Neutrophil (primary cell): ENCODE results near the gene ETFA.

ENCODE experiments used
- H3K27ac ChIP-seq: fragments of 200-600 bp; sonication (generic); 2 replicates; pipeline ENCODE4 v1.5.1; 2016; ENCODE audit warnings: mild to moderate bottlenecking, moderate library complexity
- H3K27me3 ChIP-seq: fragments of 200-600 bp; sonication (generic); 2 replicates; pipeline ENCODE4 v1.6.0; 2016; ENCODE audit warnings: mild to moderate bottlenecking
- H3K36me3 ChIP-seq: fragments of 200-600 bp; sonication (generic); 2 replicates; pipeline ENCODE4 v1.5.1; 2017
- H3K4me1 ChIP-seq, 2 experiments: fragments of 200-600 bp in 1 of 2; sonication (generic) in 1 of 2; 1 replicate in 1 of 2; 2 replicates in 1 of 2; pipeline versions ENCODE4 v1.5.1 to v1.6.1; 2013 to 2016; ENCODE audit warnings: low read depth in 1 of 2, low read length in 1 of 2, mild to moderate bottlenecking in 1 of 2, moderate library complexity in 1 of 2; ENCODE audit not compliant: control insufficient read depth in 1 of 2, insufficient read depth in 1 of 2
- H3K4me3 ChIP-seq, 2 experiments: fragments of 200-600 bp in 1 of 2; sonication (generic) in 1 of 2; 1 replicate in 1 of 2; 2 replicates in 1 of 2; pipeline ENCODE4 v1.5.1; 2013 to 2016; ENCODE audit warnings: low read depth in 1 of 2, low read length in 1 of 2, mild to moderate bottlenecking in 1 of 2, moderate library complexity in 1 of 2
- H3K9me3 ChIP-seq: fragments of 200-600 bp; sonication (generic); 2 replicates; pipeline ENCODE4 v1.5.1; 2016
- TF ChIP-seq, protein P1 (sequence below): fragments of 200-600 bp; sonication (generic); IDR thresholded peaks from 2 replicates; pipeline ENCODE4 v1.5.1; 2016; ENCODE audit warnings: antibody characterized with exemption

ETFA gene

DNA sequence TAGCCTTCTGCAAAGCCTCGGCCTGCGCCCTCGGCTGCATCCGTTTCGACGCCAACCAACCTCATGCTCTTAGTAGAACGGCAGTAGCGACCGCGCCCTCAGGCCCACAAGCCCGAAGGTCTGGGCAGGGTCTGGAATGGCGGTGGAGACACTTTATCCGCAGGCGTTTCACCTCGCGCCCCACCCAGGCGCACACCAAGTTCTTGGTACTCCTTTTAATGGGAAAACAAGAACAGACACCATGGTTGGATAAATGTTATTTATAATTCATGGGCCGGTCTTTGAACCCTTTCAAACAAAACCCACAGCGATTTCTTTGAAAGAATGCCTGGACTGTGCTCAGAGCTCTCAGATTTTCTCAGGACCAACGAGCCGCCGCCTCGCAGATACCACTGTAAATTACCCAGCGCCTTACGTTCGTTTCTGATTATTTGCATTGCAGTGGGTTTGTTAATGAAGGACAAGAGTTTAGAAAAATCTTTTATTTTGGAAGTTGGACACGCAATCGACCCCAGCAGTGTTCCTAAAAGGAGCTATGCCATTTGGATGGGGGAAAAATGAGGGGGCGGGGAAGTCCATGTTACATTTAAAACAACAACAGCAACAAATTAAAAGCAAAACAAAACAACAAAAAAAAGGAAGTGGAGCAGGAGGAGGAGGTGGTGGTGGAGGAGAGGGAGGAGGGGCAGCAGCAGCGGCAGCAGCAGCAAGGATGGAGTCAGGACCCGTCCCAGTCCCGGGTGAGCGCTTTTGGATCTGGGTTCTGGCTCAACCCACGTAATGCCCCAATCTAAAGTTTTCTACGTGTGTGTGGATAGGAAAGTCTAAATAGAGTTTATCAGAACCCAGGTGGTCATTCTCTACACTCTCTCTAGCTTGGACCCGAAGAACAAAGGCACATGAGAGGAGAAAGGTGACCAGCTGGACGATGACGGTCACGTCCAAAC is 24.3 kb upstream of the ETFA start:
- H3K9me3 ChIP-seq, result no peaks in the 10 kb centered on the region
- TF ChIP-seq, protein P1, sequence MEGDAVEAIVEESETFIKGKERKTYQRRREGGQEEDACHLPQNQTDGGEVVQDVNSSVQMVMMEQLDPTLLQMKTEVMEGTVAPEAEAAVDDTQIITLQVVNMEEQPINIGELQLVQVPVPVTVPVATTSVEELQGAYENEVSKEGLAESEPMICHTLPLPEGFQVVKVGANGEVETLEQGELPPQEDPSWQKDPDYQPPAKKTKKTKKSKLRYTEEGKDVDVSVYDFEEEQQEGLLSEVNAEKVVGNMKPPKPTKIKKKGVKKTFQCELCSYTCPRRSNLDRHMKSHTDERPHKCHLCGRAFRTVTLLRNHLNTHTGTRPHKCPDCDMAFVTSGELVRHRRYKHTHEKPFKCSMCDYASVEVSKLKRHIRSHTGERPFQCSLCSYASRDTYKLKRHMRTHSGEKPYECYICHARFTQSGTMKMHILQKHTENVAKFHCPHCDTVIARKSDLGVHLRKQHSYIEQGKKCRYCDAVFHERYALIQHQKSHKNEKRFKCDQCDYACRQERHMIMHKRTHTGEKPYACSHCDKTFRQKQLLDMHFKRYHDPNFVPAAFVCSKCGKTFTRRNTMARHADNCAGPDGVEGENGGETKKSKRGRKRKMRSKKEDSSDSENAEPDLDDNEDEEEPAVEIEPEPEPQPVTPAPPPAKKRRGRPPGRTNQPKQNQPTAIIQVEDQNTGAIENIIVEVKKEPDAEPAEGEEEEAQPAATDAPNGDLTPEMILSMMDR, result no peak
- H3K27me3 ChIP-seq, result peaks cover 89% of the 10 kb centered on the region
- peak overlapping the region; percentile 71 to 89 for H3K4me3 ChIP-seq
- H3K4me1 ChIP-seq, result peaks cover 56 to 58% of the 10 kb centered on the region in 2 experiments
- H3K36me3 ChIP-seq, result peaks cover 4% of the 10 kb centered on the region
- H3K27ac ChIP-seq, result peak overlapping the region; percentile 88

DNA sequence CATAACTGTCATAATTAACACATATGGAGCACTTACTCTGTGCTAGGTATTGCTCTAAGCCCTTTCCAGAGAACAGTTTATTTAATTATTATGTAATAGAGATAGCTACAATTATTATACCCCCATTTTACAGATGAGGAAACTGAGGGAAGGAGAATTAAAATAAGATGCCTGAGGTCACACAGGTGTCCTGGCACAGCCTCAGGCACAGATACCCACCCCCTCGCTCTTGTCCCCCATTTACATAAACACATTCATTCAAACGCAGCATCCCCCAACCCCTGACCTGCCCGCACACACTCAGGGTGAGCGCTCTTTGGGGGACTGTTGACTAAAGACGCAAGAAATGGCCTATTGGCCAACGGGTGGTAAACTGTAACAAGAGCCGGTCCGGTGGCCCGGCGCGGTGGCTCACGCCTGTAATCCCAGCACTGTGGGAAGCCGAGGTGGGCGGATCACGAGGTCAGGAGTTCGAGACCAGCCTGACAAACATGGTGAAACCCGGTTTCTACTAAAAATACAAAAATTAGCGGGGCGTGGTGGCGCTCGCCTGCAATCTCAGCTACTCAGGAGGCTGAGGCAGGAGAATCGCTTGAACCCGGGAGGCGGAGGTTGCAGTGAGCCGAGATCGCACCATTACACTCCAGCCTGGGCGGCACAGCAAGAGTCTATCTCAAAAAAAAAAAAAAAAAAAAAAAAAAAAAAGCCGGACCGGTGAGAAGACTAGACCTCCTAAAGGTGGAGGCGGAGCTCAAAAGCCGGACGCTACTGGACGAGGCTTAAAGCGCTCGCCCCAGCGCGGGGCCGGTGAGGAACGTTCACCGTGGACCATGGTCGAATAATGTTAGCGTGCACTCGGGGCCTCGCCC is 23.4 kb upstream of the ETFA start:
- H3K36me3 ChIP-seq, result peaks cover 4% of the 10 kb centered on the region
- H3K9me3 ChIP-seq, result no peaks in the 10 kb centered on the region
- TF ChIP-seq, protein P1, result no peak
- H3K4me3 ChIP-seq, result peak overlapping the region; percentile 71 to 89
- peaks cover 87% of the 10 kb centered on the region for H3K27me3 ChIP-seq
- peak overlapping the region; percentile 88 for H3K27ac ChIP-seq
- H3K4me1 ChIP-seq, result peaks cover 47 to 48% of the 10 kb centered on the region in 2 experiments

DNA sequence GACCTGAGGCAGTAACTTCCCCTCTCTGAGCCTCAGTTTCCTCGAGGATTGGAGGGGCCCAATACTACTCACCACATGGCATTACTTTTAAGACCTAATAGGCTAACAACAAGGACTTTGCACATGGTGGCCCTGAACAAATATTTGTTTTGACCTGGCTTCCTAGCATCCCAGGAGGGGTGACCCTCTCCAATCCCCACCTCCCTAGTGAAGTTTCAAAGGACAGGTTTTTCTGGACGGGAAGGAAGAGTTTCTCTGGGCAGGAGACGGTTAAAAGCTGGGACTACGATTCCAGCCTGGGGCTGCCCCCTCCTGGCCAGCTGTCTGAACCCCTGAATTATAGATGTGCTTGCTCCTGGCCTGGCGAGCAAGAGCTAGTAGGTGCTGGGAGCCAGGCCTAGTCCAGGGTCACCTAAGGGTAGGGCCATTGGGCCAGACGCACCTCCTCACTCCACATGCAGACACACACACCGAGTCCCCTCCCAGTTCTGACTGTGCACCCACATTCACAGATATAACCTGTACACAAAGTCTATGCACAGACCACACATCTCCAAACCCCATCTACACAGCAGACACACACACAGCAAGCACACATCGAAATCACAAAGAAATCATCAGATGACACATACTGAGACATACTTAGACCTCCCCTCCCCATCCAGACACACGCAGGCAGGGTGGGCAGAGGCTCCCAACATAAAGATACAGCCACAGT is 22.6 kb upstream of the ETFA start:
- no peak overlapping the region for H3K4me3 ChIP-seq
- H3K36me3 ChIP-seq, result peaks cover 4% of the 10 kb centered on the region
- H3K27me3 ChIP-seq, result peaks cover 87% of the 10 kb centered on the region
- peaks cover 39 to 40% of the 10 kb centered on the region in 2 experiments for H3K4me1 ChIP-seq
- no peaks in the 10 kb centered on the region for H3K9me3 ChIP-seq
- TF ChIP-seq, protein P1, result no peak
- H3K27ac ChIP-seq, result no peak overlapping the region

DNA sequence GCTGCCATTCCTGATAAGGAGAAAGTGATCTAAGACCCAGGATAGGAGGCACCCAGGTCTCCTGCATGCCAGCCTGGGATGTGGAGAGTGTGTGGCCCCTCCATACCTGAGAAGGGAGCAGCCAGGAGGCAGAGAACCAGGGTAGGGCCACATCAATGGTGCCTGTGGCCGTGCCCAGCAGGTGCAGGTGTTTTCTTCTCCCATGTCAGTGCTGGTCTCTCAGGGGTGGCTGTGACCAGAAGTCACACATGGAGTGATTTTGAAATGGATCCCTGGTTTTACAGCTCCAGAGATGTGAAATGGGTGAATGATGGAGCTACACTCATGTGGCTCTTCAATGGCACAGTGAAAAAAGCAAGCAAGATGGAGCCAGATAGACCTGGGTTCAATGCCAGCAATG is 22.0 kb upstream of the ETFA start:
- Histone ChIP-seq H3K27me3 (peaks cover 87% of the 10 kb centered on the region), H3K36me3 (peaks cover 4% of the 10 kb centered on the region), H3K4me3 (no peak overlapping the region), H3K4me1 (peaks cover 33 to 35% of the 10 kb centered on the region in 2 experiments), H3K9me3 (no peaks in the 10 kb centered on the region), H3K27ac (no peak overlapping the region)
- TF ChIP-seq, protein P1, result no peak

DNA sequence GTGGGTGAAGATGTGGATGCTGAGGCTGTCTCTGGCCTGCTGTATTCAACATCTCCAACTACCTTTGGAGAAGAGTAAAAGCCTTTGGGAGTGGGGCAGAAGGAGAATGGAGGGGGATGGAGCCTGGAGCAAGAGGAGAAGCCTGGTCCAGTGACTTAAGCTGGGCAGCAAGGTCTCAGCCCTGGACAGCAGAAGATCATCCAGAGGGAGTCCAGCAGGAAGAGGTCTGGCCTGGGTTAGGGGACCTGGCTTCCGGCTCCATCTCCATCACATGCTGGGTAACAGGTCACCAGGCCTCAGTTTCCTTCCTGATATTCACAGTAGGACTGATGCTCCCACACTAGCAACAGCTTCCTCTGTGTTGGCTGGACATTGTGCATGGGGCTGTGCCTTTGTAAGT is 21.5 kb upstream of the ETFA start:
- no peak overlapping the region for H3K27ac ChIP-seq
- H3K4me3 ChIP-seq, result no peak overlapping the region
- TF ChIP-seq, protein P1, result no peak
- peaks cover 3% of the 10 kb centered on the region for H3K36me3 ChIP-seq
- H3K4me1 ChIP-seq, result peaks cover 29 to 30% of the 10 kb centered on the region in 2 experiments
- H3K27me3 ChIP-seq, result peaks cover 87% of the 10 kb centered on the region
- no peaks in the 10 kb centered on the region for H3K9me3 ChIP-seq
